ENCODE data around the gene CDK15.

CDK15 gene

GRCh38 chr2:201933792-201934237, 127.5 kb downstream of the CDK15 start:
- H2BK15ac ChIP-seq (replicated peaks; ENCODE audit: low read depth): no peak overlapping the region
- peak; percentile 47 for DNase-seq
- no peaks in the 10 kb centered on the region for H3K36me3 ChIP-seq (ENCODE audit: control insufficient read depth, insufficient read depth, low read length)
- no peak overlapping the region for H3K4me3 ChIP-seq (ENCODE audit: low read length)
- H3K27ac ChIP-seq (ENCODE audit: low read depth, low read length): no peak overlapping the region
- peak overlapping the region; percentile 10 for H2BK120ac ChIP-seq (ENCODE audit: low read depth, low read length)
- H4K5ac ChIP-seq (ENCODE audit: low read length): no peak overlapping the region
- no peaks in the 10 kb centered on the region for H3K79me2 ChIP-seq (ENCODE audit: control insufficient read depth, insufficient read depth, low read length)
- H3K27me3 ChIP-seq (ENCODE audit: insufficient read depth, low read length, poor library complexity): no peaks in the 10 kb centered on the region
- H3K18ac ChIP-seq (ENCODE audit: low read length): peak overlapping the region; percentile 1
- peak overlapping the region; percentile 2 for H2BK5ac ChIP-seq (ENCODE audit: low read length)
- H3K56ac ChIP-seq (ENCODE audit: low read length): peak overlapping the region; percentile 65
- H3K79me1 ChIP-seq (ENCODE audit: low read length): no peaks in the 10 kb centered on the region
- H3K4me2 ChIP-seq (ENCODE audit: low read length): no peak overlapping the region
- no peak overlapping the region for H3K4ac ChIP-seq (ENCODE audit: low read depth, low read length)
- no peak overlapping the region for H3K23ac ChIP-seq (ENCODE audit: low read length)
- no peak overlapping the region for H4K8ac ChIP-seq (ENCODE audit: low read depth, low read length)
- no peak overlapping the region for H3K9ac ChIP-seq (ENCODE audit: low read length)
- WGBS (ENCODE audit: extremely low coverage, insufficient coverage, low lambda C conversion rate): no CpG with 5 or more reads among the region's 7 CpGs
- no peak overlapping the region for H2AK5ac ChIP-seq (ENCODE audit: low read length)
- H3K4me1 ChIP-seq (ENCODE audit: control insufficient read depth, low read depth, low read length): peaks cover 22% of the 10 kb centered on the region

GRCh38 chr2:201936817-201937216, 130.5 kb downstream of the CDK15 start:
- WGBS (ENCODE audit: extremely low coverage, insufficient coverage, low lambda C conversion rate): no CpG with 5 or more reads among the region's 4 CpGs
- no peak overlapping the region for H3K4me3 ChIP-seq (ENCODE audit: low read length)

GRCh38 chr2:201937343-201937742, 131.0 kb downstream of the CDK15 start:
- Histone ChIP-seq H3K9ac (ENCODE audit: low read length) (no peak overlapping the region), H3K27ac (ENCODE audit: low read depth, low read length) (no peak overlapping the region), H3K4me3 (ENCODE audit: low read length) (no peak overlapping the region), H3K79me1 (ENCODE audit: low read length) (no peaks in the 10 kb centered on the region), H4K5ac (ENCODE audit: low read length) (peak overlapping the region; percentile 12), H2BK15ac (replicated peaks; ENCODE audit: low read depth) (no peak overlapping the region), H2AK5ac (ENCODE audit: low read length) (no peak overlapping the region), H3K23ac (ENCODE audit: low read length) (no peak overlapping the region), H3K56ac (ENCODE audit: low read length) (no peak overlapping the region), H3K4ac (ENCODE audit: low read depth, low read length) (no peak overlapping the region), H3K18ac (ENCODE audit: low read length) (no peak overlapping the region), H3K79me2 (ENCODE audit: control insufficient read depth, insufficient read depth, low read length) (no peaks in the 10 kb centered on the region), H3K4me2 (ENCODE audit: low read length) (no peak overlapping the region), H3K4me1 (ENCODE audit: control insufficient read depth, low read depth, low read length) (peaks cover 3% of the 10 kb centered on the region), H3K27me3 (ENCODE audit: insufficient read depth, low read length, poor library complexity) (no peaks in the 10 kb centered on the region), H4K8ac (ENCODE audit: low read depth, low read length) (no peak overlapping the region), H3K36me3 (ENCODE audit: control insufficient read depth, insufficient read depth, low read length) (no peaks in the 10 kb centered on the region), H2BK120ac (ENCODE audit: low read depth, low read length) (no peak overlapping the region), H2BK5ac (ENCODE audit: low read length) (peak overlapping the region; percentile 40)
- WGBS (ENCODE audit: extremely low coverage, insufficient coverage, low lambda C conversion rate): no CpG with 5 or more reads among the region's 4 CpGs
- no peak for DNase-seq

More at GRCh38 chr2:201936817-201937216, 130.5 kb downstream of the CDK15 start:
- Histone ChIP-seq H3K9ac (ENCODE audit: low read length) (no peak overlapping the region), H3K27ac (ENCODE audit: low read depth, low read length) (no peak overlapping the region), H3K18ac (ENCODE audit: low read length) (no peak overlapping the region), H3K27me3 (ENCODE audit: insufficient read depth, low read length, poor library complexity) (no peaks in the 10 kb centered on the region), H3K36me3 (ENCODE audit: control insufficient read depth, insufficient read depth, low read length) (no peaks in the 10 kb centered on the region), H3K56ac (ENCODE audit: low read length) (no peak overlapping the region), H2BK15ac (replicated peaks; ENCODE audit: low read depth) (no peak overlapping the region), H3K4me1 (ENCODE audit: control insufficient read depth, low read depth, low read length) (peaks cover 5% of the 10 kb centered on the region), H3K79me2 (ENCODE audit: control insufficient read depth, insufficient read depth, low read length) (no peaks in the 10 kb centered on the region), H3K4me2 (ENCODE audit: low read length) (no peak overlapping the region), H3K23ac (ENCODE audit: low read length) (no peak overlapping the region), H2BK120ac (ENCODE audit: low read depth, low read length) (no peak overlapping the region), H2BK5ac (ENCODE audit: low read length) (peak overlapping the region; percentile 21), H2AK5ac (ENCODE audit: low read length) (peak overlapping the region; percentile 52), H3K4ac (ENCODE audit: low read depth, low read length) (no peak overlapping the region), H4K5ac (ENCODE audit: low read length) (no peak overlapping the region), H4K8ac (ENCODE audit: low read depth, low read length) (no peak overlapping the region), H3K79me1 (ENCODE audit: low read length) (no peaks in the 10 kb centered on the region)
- no peak for DNase-seq

GRCh38 chr2:201938156-201938775, 131.9 kb downstream of the CDK15 start:
- Histone ChIP-seq H3K23ac (ENCODE audit: low read length) (no peak overlapping the region), H3K4ac (ENCODE audit: low read depth, low read length) (no peak overlapping the region), H4K5ac (ENCODE audit: low read length) (peak overlapping the region; percentile 21), H3K79me1 (ENCODE audit: low read length) (no peaks in the 10 kb centered on the region), H3K4me1 (ENCODE audit: control insufficient read depth, low read depth, low read length) (peaks cover 2% of the 10 kb centered on the region), H2BK15ac (replicated peaks; ENCODE audit: low read depth) (no peak overlapping the region), H2AK5ac (ENCODE audit: low read length) (no peak overlapping the region), H3K79me2 (ENCODE audit: control insufficient read depth, insufficient read depth, low read length) (no peaks in the 10 kb centered on the region), H4K8ac (ENCODE audit: low read depth, low read length) (no peak overlapping the region), H3K4me3 (ENCODE audit: low read length) (no peak overlapping the region), H3K18ac (ENCODE audit: low read length) (no peak overlapping the region), H3K9ac (ENCODE audit: low read length) (no peak overlapping the region), H3K4me2 (ENCODE audit: low read length) (no peak overlapping the region), H3K56ac (ENCODE audit: low read length) (peak overlapping the region; percentile 22), H2BK5ac (ENCODE audit: low read length) (peak overlapping the region; percentile 9), H3K27ac (ENCODE audit: low read depth, low read length) (no peak overlapping the region), H2BK120ac (ENCODE audit: low read depth, low read length) (no peak overlapping the region), H3K36me3 (ENCODE audit: control insufficient read depth, insufficient read depth, low read length) (no peaks in the 10 kb centered on the region), H3K27me3 (ENCODE audit: insufficient read depth, low read length, poor library complexity) (no peaks in the 10 kb centered on the region)
- whole genome bisulfite sequencing (ENCODE audit: extremely low coverage, insufficient coverage, low lambda C conversion rate): no CpG with 5 or more reads among the region's 2 CpGs
- peak; percentile 65 for DNase-seq

- Histone ChIP-seq H2BK120ac (ENCODE audit: low read depth, low read length) (no peak overlapping the region), H3K4ac (ENCODE audit: low read depth, low read length) (peak overlapping the region; percentile 67), H3K23ac (ENCODE audit: low read length) (no peak overlapping the region), H3K79me2 (ENCODE audit: control insufficient read depth, insufficient read depth, low read length) (no peaks in the 10 kb centered on the region), H3K9ac (ENCODE audit: low read length) (no peak overlapping the region), H3K36me3 (ENCODE audit: control insufficient read depth, insufficient read depth, low read length) (no peaks in the 10 kb centered on the region), H4K8ac (ENCODE audit: low read depth, low read length) (no peak overlapping the region), H3K27me3 (ENCODE audit: insufficient read depth, low read length, poor library complexity) (no peaks in the 10 kb centered on the region), H4K5ac (ENCODE audit: low read length) (no peak overlapping the region), H3K4me3 (ENCODE audit: low read length) (no peak overlapping the region), H3K79me1 (ENCODE audit: low read length) (no peaks in the 10 kb centered on the region), H3K56ac (ENCODE audit: low read length) (no peak overlapping the region), H2AK5ac (ENCODE audit: low read length) (no peak overlapping the region), H3K27ac (ENCODE audit: low read depth, low read length) (no peak overlapping the region), H3K4me2 (ENCODE audit: low read length) (no peak overlapping the region), H3K18ac (ENCODE audit: low read length) (no peak overlapping the region), H3K4me1 (ENCODE audit: control insufficient read depth, low read depth, low read length) (peaks cover 2% of the 10 kb centered on the region), H2BK5ac (ENCODE audit: low read length) (no peak overlapping the region), H2BK15ac (replicated peaks; ENCODE audit: low read depth) (no peak overlapping the region)
- no CpG with 5 or more reads among the region's 9 CpGs for WGBS (ENCODE audit: extremely low coverage, insufficient coverage, low lambda C conversion rate)
- no peak for DNase-seq
Observed at GRCh38 chr2:201938781-201939180, 132.4 kb downstream of the CDK15 start.

- H3K79me1 ChIP-seq (ENCODE audit: low read length): no peaks in the 10 kb centered on the region
- H3K4me2 ChIP-seq (ENCODE audit: low read length): no peak overlapping the region
- no peak overlapping the region for H3K27ac ChIP-seq (ENCODE audit: low read depth, low read length)
- no peaks in the 10 kb centered on the region for H3K79me2 ChIP-seq (ENCODE audit: control insufficient read depth, insufficient read depth, low read length)
- no CpG with 5 or more reads among the region's 9 CpGs for whole genome bisulfite sequencing (ENCODE audit: extremely low coverage, insufficient coverage, low lambda C conversion rate)
- no peak overlapping the region for H3K9ac ChIP-seq (ENCODE audit: low read length)
- no peak overlapping the region for H3K4ac ChIP-seq (ENCODE audit: low read depth, low read length)
- no peak overlapping the region for H4K5ac ChIP-seq (ENCODE audit: low read length)
- no peak overlapping the region for H2BK5ac ChIP-seq (ENCODE audit: low read length)
- H2BK120ac ChIP-seq (ENCODE audit: low read depth, low read length): no peak overlapping the region
- H3K23ac ChIP-seq (ENCODE audit: low read length): no peak overlapping the region
- H3K27me3 ChIP-seq (ENCODE audit: insufficient read depth, low read length, poor library complexity): no peaks in the 10 kb centered on the region
- DNase-seq: no peak
- H2AK5ac ChIP-seq (ENCODE audit: low read length): no peak overlapping the region
- no peak overlapping the region for H2BK15ac ChIP-seq (replicated peaks; ENCODE audit: low read depth)
- no peak overlapping the region for H3K18ac ChIP-seq (ENCODE audit: low read length)
- H3K4me1 ChIP-seq (ENCODE audit: control insufficient read depth, low read depth, low read length): peaks cover 2% of the 10 kb centered on the region
- H3K36me3 ChIP-seq (ENCODE audit: control insufficient read depth, insufficient read depth, low read length): no peaks in the 10 kb centered on the region
- H4K8ac ChIP-seq (ENCODE audit: low read depth, low read length): no peak overlapping the region
- H3K4me3 ChIP-seq (ENCODE audit: low read length): no peak overlapping the region
- no peak overlapping the region for H3K56ac ChIP-seq (ENCODE audit: low read length)
Observed at GRCh38 chr2:201939453-201939941, 133.2 kb downstream of the CDK15 start.
